IMR-90 (cell line): ENCODE data around the gene MYO1A. TPM values are rescaled to one million over a fixed set of nuclear protein-coding genes. Genes with fewer than 3 reads are reported as not detected.

Experiments used
- ATAC-seq: fragments of 200-7000 bp; cut with Tn5 transposase; 2 replicates; pipeline ENCODE4 v1.9.1; 2020; ENCODE audit warnings: low read depth, mild to moderate bottlenecking, moderate library complexity
- BruUV-seq: library from RNA; stranded (reverse); fragments of 400-500 nt; replicated peaks from 2 replicates; lab custom pipeline; 2021; lab: Mats Ljungman, UMichigan
- CTCF ChIA-PET: fragments of 300-600 bp; formaldehyde crosslinking; extraction: SDS; loops from one replicate; lab custom pipeline; 2021; ENCODE audit warnings: antibody characterized with exemption; lab: Yijun Ruan, JAX
- POLR2A ChIA-PET: fragments of 300-600 bp; sonication (Branson Sonifier 250); formaldehyde crosslinking; loops from one replicate; lab custom pipeline; 2022; ENCODE audit warnings: antibody characterized with exemption; ENCODE audit not compliant: unreplicated experiment; lab: Charles Lee
- DNase-seq: peaks from one replicate; pipeline ENCODE4 v3.0.0; 2013
- H2AFZ ChIP-seq: replicated peaks from 2 replicates; pipeline ENCODE3; 2013; ENCODE audit warnings: low read length, mild to moderate bottlenecking; ENCODE audit not compliant: poor library complexity
- H2AK5ac ChIP-seq: 2 replicates; pipeline ENCODE4 v1.6.1; 2013; ENCODE audit warnings: low read depth, low read length, inconsistent platforms
- H2AK9ac ChIP-seq: replicated peaks from 2 replicates; pipeline ENCODE3; 2013; ENCODE audit warnings: mild to moderate bottlenecking, low read depth, low read length, moderate library complexity; ENCODE audit not compliant: poor library complexity
- H2BK120ac ChIP-seq: 2 replicates; pipeline ENCODE4 v1.6.1; 2013; ENCODE audit warnings: low read depth, low read length, inconsistent platforms
- H2BK15ac ChIP-seq: 3 replicates; pipeline ENCODE4 v1.6.1; 2013; ENCODE audit warnings: low read depth, low read length, inconsistent platforms
- H2BK20ac ChIP-seq: 2 replicates; pipeline ENCODE4 v1.6.1; 2013; ENCODE audit warnings: low read depth, mild to moderate bottlenecking, inconsistent platforms, low read length, moderate library complexity
- H2BK5ac ChIP-seq: 2 replicates; pipeline ENCODE4 v1.6.1; 2013; ENCODE audit warnings: mild to moderate bottlenecking, low read depth, low read length, inconsistent platforms; ENCODE audit not compliant: poor library complexity, severe bottlenecking
- H3K14ac ChIP-seq: replicated peaks from 2 replicates; pipeline ENCODE4 v1.6.1; 2013; ENCODE audit warnings: low read depth, low read length, inconsistent platforms
- H3K18ac ChIP-seq: 2 replicates; pipeline ENCODE4 v1.6.1; 2013; ENCODE audit warnings: low read depth, low read length, control low read depth
- H3K23ac ChIP-seq: 2 replicates; pipeline ENCODE4 v1.6.1; 2013; ENCODE audit warnings: low read depth, low read length, inconsistent platforms
- H3K27ac ChIP-seq: 2 replicates; pipeline ENCODE4 v1.5.1; 2013; ENCODE audit warnings: mild to moderate bottlenecking, control low read depth, low read length; ENCODE audit not compliant: insufficient read depth
- H3K27me3 ChIP-seq: 2 replicates; pipeline ENCODE4 v1.6.1; 2013; ENCODE audit warnings: low read length; ENCODE audit not compliant: control insufficient read depth, insufficient read depth
- H3K36me3 ChIP-seq: 2 replicates; pipeline ENCODE4 v1.6.1; 2013; ENCODE audit warnings: low read length, mixed read lengths; ENCODE audit not compliant: control insufficient read depth, insufficient read depth
- H3K4ac ChIP-seq: 2 replicates; pipeline ENCODE4 v1.6.1; 2013; ENCODE audit warnings: low read depth, low read length, inconsistent platforms
- H3K4me1 ChIP-seq: 2 replicates; pipeline ENCODE4 v1.6.1; 2013; ENCODE audit warnings: low read length, mixed read lengths; ENCODE audit not compliant: control insufficient read depth, insufficient read depth
- H3K4me2 ChIP-seq: 2 replicates; pipeline ENCODE4 v1.6.1; 2013; ENCODE audit warnings: low read depth, mild to moderate bottlenecking, control low read depth, low read length, moderate library complexity
- H3K4me3 ChIP-seq: 2 replicates; pipeline ENCODE4 v1.5.1; 2013; ENCODE audit warnings: low read depth, mild to moderate bottlenecking, control low read depth, low read length, moderate library complexity; ENCODE audit not compliant: insufficient read depth
- H3K56ac ChIP-seq: 2 replicates; pipeline ENCODE4 v1.6.1; 2013; ENCODE audit warnings: low read length, inconsistent platforms; ENCODE audit not compliant: insufficient read depth; ENCODE audit errors: extremely low read depth
- H3K79me1 ChIP-seq, 2 experiments: 2 replicates each; pipeline ENCODE4 v1.6.1; 2013; ENCODE audit warnings: low read length in 2 of 2, inconsistent platforms in 1 of 2, low read depth in 1 of 2
- H3K9ac ChIP-seq: 2 replicates; pipeline ENCODE4 v1.6.1; 2013; ENCODE audit warnings: low read depth, low read length, control low read depth
- H3K9me1 ChIP-seq: 2 replicates; pipeline ENCODE4 v1.6.1; 2013; ENCODE audit warnings: low read length, inconsistent platforms; ENCODE audit not compliant: insufficient read depth
- H3K9me3 ChIP-seq: 2 replicates; pipeline ENCODE4 v1.6.1; 2013; ENCODE audit warnings: low read length; ENCODE audit not compliant: control insufficient read depth, insufficient read depth
- H4K20me1 ChIP-seq: 2 replicates; pipeline ENCODE4 v1.6.1; 2013; ENCODE audit warnings: low read length, inconsistent platforms; ENCODE audit not compliant: insufficient read depth
- H4K5ac ChIP-seq: 2 replicates; pipeline ENCODE4 v1.6.1; 2013; ENCODE audit warnings: mild to moderate bottlenecking, low read depth, low read length, control low read depth
- H4K8ac ChIP-seq, 2 experiments: 2 replicates each; pipeline ENCODE4 v1.6.1; 2013; ENCODE audit warnings: low read depth in 2 of 2, low read length in 2 of 2, control low read depth in 1 of 2, inconsistent platforms in 1 of 2
- H4K91ac ChIP-seq: 2 replicates; pipeline ENCODE4 v1.6.1; 2013; ENCODE audit warnings: low read depth, low read length, inconsistent platforms; ENCODE audit not compliant: insufficient read depth
- CEBPB ChIP-seq: IDR thresholded peaks from 2 replicates; pipeline ENCODE4 v1.6.1; 2012; ENCODE audit warnings: low read depth, low read length, improper control_type of control experiment
- CHD1 ChIP-seq: IDR thresholded peaks from 2 replicates; pipeline ENCODE4 v1.6.1; 2012; ENCODE audit warnings: low read depth, low read length, improper control_type of control experiment
- MAZ ChIP-seq: IDR thresholded peaks from 2 replicates; pipeline ENCODE4 v1.6.1; 2012; ENCODE audit warnings: low read depth, mild to moderate bottlenecking, low read length, improper control_type of control experiment, moderate library complexity, borderline replicate concordance
- POLR2A ChIP-seq: IDR thresholded peaks from 2 replicates; pipeline ENCODE4 v1.6.1; 2012; ENCODE audit warnings: mild to moderate bottlenecking, low read depth, low read length
- RFX5 ChIP-seq: IDR thresholded peaks from 2 replicates; pipeline ENCODE4 v1.8.0; 2012; ENCODE audit warnings: low read depth, mild to moderate bottlenecking, low read length, moderate library complexity
- SMC3 ChIP-seq: fragments of 150-350 bp; IDR thresholded peaks from 2 replicates; pipeline ENCODE4 v1.6.1; 2016; ENCODE audit warnings: low read depth, mild to moderate bottlenecking, antibody characterized with exemption, low read length, moderate library complexity
- WGBS, 2 experiments: methylation state at CpG; one replicate each; pipeline versions ENCODE4 v1.1.5 to v1.1.7; 2013; ENCODE audit warnings: missing lambda C conversion rate in 2 of 2; ENCODE audit not compliant: insufficient read length in 1 of 2; ENCODE audit errors: extremely low coverage in 2 of 2; 5-methylcytosine and 5-hydroxymethylcytosine counted together
- dilution Hi-C: fragments of 300-500 bp; cut with HindIII; formaldehyde crosslinking; loops from one replicate; pipeline ENCODE4 v1.14.3; 2018; ENCODE audit warnings: low sequenced_read_pairs; ENCODE audit not compliant: unreplicated experiment
- in situ Hi-C: fragments of 300-500 bp; cut with MboI; formaldehyde crosslinking; loops from 3 replicates; pipeline ENCODE4 v1.14.3; 2019; ENCODE audit warnings: low sequenced_read_pairs, inconsistent platforms, mixed read lengths
- intact Hi-C: fragments of 100-400 bp; cut with micrococcal nuclease; formaldehyde crosslinking; loops from 2 replicates; pipeline ENCODE4 v1.10.0; 2022
- polyA plus RNA-seq, 3 experiments: library from polyadenylated mRNA; depleted of rRNA; stranded (reverse); fragments of >200 nt; gene quantifications; 2 replicates each; pipeline ENCODE4 v1.2.3, GENCODE V29; 2012; ENCODE audit warnings: low replicate concordance in 1 of 3
- total RNA-seq: library from RNA; depleted of rRNA; stranded (reverse); fragments of >200 nt; gene quantifications from 2 replicates; pipeline ENCODE4 v1.2.3, GENCODE V29; 2012

The MYO1A gene
- total and polyA plus RNA-seq, 2 of the 4 experiments (the other 2 are of a cell fraction) = under 0.01 TPM; not detected in 1

DNA sequence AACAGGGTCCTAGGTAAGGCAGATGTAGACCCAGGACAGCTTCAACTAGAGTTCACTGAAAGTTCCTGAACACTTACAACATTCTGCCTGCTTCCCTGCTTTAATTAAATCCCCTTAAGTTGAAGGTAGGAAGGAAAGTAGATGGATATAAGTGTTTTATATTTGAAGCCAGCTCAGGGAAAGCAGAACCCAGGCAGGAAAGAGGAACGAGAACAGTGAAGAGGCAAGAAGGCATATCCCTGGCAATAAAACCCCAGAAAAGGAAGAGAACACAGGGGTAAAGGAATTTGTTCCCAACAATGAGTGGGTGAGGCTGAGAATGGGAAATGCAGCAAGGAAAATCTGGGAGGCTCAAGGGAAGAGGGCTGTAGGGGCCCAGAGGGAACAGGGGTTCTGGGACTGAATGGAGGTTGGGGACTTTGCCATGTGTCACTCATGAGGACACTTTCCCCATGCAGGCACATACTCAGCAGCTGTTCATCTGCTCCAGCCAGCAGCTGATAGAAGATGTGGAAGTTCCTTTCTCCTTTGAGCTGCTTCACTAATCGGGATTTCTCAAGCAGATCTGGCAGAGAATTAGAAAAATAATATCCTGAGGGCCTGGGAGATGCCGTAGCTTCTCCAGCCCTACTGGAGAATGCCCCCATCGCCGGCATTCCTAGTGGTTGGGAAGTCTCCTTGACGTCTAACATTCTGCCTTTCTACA lies 3.7 kb downstream of the MYO1A start:
- DNase-seq = no peak
- no peak for ATAC-seq
- dilution Hi-C loops (no loop called here), intact Hi-C loops (no loop called here), in situ Hi-C loops (no loop called here)
- no peak overlapping the region for H2BK20ac ChIP-seq
- no peak overlapping the region for H2AK5ac ChIP-seq
- no peak overlapping the region for H4K5ac ChIP-seq
- ChIA-PET POLR2A (no interaction called here), CTCF (no interaction called here)
- no peak overlapping the region for H2AK9ac ChIP-seq
- H3K23ac ChIP-seq = no peak overlapping the region; the same call in 1 of the 2 replicates
- H3K56ac ChIP-seq = no peak overlapping the region
- no peaks in the 10 kb centered on the region; the same call in 1 of the 2 replicates for H3K9me1 ChIP-seq
- no peak overlapping the region for H3K4me3 ChIP-seq
- H3K18ac ChIP-seq = no peak overlapping the region
- no peaks in the 10 kb centered on the region for H3K9me3 ChIP-seq
- H3K27me3 ChIP-seq = peaks cover 33% of the 10 kb centered on the region
- H4K91ac ChIP-seq = no peak overlapping the region
- H3K4me2 ChIP-seq = no peak overlapping the region
- no peak overlapping the region for H2BK15ac ChIP-seq
- no peak overlapping the region for H3K14ac ChIP-seq
- no peaks in the 10 kb centered on the region for H3K36me3 ChIP-seq
- 80% methylated on average over 1 of the region's 6 CpGs; no CpG with 5 or more reads in 1 of the 2 experiments for WGBS, 2 experiments
- H3K27ac ChIP-seq = no peak overlapping the region
- H2AFZ ChIP-seq = no peak overlapping the region
- no peak overlapping the region for H3K4ac ChIP-seq
- no peak overlapping the region for H2BK5ac ChIP-seq
- no TSS peak for BruUV-seq
- H4K8ac ChIP-seq = no peak overlapping the region
- no peak overlapping the region for H2BK120ac ChIP-seq
- H3K79me1 ChIP-seq = no peaks in the 10 kb centered on the region
- no peak for TF ChIP-seq SMC3
- TF ChIP-seq CHD1 = no peak
- TF ChIP-seq MAZ = no peak
- no peak for TF ChIP-seq POLR2A
- no peak for TF ChIP-seq RFX5
- TF ChIP-seq CEBPB = no peak
- peaks cover 3% of the 10 kb centered on the region; the same call in 1 of the 2 replicates for H3K4me1 ChIP-seq
- H4K20me1 ChIP-seq = peaks cover 10% of the 10 kb centered on the region; the same call in 1 of the 2 replicates
- H3K9ac ChIP-seq = no peak overlapping the region
